Hippocampal formation (tissue), 2 donors: ENCODE measurements around the gene STAP2.
"Not testable (repeated sequence)": the region's sequence is repeated elsewhere in the genome, so short reads cannot be mapped to it uniquely, and the experiment has no call there.

Source experiments
- DNase-seq, 2 donors: peaks; one replicate each; lab custom pipeline; 2025; lab: John Stamatoyannopoulos, UW

Gene STAP2

DNA sequence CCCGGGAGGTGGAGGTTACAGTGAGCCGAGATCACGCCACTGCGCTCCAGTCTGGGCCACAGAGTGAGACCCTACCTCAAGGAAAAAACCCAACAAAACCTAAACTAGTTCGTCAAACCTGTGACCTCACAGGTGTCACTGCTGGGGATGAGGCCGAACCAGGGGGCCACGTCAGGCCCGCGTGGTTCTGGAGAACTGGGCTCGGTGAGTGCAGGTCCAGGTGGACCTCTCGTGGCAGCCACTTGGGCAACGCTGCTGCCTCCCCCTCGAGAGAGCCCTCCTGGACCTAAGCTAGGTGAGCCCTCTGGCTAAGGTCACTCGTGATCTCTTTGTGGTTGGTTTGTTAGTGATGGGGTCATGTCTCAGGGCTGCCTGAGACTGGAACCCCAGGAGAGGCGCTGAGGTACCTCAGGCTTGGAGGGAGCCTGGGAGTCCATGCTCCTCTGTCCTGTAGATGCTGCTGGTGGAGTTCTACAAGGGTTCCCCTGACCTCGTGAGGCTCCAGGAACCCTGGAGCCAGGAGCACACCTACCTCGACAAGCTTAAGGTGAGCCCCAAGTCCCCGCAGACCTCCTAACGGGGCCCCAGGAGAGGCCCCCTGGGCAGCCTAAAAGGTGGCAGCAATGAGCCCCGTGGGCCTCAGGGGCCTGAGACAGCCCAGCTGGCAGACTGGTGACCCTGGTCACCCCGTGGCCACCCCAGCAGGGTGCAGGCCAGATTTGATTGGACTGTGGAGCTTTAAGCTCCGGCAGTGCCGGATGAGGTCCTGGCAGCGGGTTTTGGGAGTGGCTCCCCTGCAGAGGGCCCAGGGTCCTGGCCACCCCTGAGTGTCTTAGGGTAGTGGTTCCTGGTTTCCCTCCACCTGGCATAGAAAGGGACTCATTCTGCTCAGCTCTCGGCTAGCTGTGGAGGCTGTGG, 20.3 kb upstream of the STAP2 start:
- DNase-seq, result no peak

DNA sequence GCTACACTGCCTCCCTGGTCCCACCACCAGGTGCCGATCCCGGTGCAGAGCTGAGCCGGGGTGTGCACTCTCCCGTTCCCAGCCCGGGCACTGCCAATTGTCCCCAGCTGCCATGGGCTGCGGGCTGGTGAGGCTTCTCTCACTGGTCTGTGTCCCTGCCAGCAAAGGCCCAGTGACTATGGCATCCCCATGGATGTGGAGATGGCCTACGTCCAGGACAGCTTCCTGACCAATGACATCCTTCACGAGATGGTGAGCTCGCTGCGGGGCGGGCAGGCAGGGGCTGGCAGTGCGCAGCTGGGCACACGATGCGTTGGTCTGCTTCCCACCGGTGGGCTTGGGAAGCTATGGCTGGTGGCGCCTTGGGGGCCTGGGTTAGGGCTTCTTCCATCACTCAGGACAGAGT, 19.3 kb upstream of the STAP2 start:
- DNase-seq, result no peak

DNA sequence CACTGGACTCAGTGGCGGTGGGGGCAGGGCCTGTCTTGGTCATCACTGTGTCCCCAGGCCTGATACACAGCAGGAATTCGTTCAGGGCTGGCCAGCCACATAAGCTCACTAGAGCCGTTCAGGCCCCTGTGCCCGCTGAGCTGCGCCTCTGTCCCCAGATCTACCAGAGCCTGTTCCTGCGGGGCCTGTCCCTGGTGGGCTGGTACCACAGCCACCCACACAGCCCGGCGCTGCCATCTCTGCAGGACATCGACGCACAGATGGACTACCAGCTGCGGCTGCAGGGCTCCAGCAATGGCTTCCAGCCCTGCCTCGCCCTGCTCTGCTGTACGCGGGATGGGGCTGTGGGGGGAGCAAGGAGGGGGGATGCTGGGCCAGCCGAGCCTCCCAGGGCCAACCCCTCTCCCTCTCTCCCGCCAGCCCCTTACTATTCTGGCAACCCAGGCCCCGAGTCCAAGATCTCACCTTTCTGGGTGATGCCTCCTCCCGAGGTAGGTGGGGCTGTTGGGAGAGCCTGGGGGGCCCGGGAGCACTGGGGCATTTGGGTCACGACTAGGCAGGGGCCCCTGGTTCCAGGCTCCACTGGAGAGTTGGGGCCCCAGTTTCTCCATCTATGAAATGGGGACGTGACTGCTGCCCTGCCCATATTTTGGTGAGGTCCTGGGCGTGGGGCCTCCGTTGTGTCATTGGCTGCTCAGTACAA, 18.6 kb upstream of the STAP2 start:
- no peak for DNase-seq

DNA sequence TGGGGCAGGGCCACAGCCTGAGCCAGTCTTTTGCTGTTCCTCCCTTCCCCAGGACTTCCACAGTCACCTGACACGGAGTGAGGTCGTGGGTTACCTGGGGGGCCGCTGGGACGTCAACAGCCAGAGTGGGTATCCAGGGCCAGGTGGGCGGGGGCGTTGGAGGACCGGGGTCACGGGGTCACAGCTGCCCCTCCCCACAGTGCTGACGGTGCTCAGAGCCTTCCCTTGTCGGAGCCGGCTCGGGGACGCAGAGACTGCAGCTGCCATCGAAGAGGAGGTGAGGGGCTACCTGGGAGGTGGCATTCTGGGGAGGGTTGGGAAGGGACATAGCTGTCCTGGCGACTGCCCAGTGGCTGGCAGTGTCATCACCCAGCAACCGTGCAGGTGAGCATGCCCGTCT, 16.3 kb upstream of the STAP2 start:
- no peak for DNase-seq

DNA sequence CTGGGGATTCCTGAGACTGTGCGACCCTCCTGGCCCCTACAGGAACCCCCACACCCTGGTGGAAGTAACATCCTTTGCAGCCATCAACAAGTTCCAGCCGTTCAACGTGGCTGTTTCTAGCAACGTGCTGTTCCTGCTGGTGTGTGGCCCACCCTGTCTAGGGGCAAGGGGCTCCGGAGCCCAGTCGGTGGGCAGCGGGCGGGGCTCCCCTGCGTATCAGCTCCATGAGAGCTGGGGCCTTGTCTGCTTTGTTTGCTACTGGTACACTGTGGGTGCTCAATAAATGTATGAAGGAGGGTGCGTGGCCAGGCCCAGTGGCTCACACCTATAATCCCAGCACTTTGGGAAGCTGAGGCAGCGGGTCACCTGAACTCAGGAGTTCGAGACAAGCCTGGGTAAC, 15.7 kb upstream of the STAP2 start:
- no peak for DNase-seq

DNA sequence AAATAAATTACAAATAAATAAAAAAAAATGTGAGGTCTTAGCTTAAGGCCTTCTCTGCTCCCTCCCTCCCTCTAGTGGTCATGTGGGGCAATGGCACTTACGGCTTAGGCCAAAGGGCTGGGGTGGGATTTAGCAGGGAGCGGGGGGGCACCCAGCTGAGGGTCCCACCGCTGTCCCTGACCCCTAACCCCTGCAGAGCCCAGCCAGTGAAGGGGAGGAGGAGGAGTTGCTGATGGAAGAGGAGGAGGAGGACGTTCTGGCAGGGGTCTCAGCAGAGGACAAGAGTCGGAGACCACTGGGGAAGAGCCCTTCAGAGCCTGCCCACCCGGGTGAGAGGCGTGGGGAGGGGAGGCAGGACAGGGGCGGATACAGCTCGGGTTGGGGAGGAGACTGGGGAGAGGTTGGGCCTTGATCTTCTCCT, 14.1 kb upstream of the STAP2 start:
- DNase-seq, result no peak

DNA sequence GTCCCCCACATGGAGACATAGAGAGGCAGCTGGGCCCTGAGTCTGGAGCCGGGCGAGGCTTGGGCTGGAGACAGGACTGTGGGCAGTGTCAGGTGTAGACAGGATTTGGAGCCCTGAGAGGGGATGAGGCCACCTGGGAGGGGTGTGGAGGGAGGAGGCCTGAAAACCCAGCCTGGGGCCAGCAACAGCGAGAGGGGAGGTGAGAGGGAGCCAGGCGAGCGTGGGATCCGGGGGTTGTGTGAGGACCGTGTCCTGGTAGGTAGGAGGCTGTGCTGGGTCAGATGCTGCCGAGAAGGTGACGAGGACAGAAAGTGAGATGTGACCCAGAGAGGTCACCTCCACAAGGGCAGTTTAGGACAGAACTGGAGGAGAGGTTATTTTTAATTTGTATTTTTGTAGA, 12.1 kb upstream of the STAP2 start:
- DNase-seq, result no peak

DNA sequence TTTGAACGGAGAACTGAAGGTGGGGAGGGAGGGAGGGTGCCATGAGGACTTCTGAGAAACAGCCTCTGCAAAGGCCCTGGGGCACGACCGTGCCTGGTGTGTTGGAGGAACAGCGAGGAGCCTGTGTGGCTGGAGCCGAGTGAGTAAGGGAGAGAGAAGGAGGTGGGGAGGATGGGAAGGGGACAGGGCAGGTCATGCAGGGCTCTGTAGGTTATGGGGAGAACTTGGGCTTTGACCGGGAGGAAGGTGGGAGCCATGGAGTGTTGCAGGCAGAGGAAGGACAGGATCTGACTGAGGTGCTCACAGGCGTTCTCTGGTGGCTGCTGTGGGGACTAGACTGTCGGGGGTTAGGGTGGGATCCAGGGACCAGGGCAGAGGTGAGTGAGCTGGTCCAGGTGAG, 11.5 kb upstream of the STAP2 start:
- no peak for DNase-seq

DNA sequence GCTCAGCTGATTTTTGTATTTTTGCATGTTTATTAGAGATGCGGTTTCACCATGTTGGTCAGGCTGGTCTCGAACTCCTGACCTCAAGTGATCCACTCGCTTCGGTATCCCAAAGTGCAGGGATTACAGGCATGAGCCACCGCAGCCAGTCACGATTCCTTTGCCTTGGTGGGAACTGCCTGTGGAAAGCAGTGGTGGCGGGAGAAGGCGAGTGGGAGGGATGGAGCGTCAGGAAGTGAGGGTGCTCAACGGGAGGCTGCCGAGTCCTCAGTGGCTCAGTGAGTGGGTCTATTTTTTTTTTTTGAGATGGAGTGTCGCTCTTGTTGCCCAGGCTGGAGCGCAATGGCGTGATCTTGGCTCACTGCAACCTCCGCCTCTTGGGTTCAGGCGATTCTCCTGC, 10.6 kb upstream of the STAP2 start:
- DNase-seq, result not testable (repeated sequence)

DNA sequence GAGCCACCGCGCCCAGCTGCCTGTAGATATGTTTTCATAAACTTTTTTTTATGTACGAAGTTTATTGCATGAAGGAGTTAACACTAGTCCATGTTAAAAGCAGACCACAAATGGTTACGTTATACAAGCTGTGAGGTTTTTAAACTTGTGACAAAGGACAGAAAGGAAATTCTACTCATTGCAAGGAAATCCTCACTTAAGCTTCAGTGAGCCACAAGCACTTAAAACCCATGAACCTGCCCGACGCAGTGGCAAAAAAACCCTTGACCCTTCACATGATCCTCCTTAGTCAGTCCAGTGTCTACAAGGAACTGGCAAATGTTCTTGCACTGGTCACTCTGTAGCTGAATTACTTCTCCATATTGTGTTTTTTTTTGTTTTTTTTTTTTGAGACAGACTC, 8.9 kb upstream of the STAP2 start:
- no peak for DNase-seq

DNA sequence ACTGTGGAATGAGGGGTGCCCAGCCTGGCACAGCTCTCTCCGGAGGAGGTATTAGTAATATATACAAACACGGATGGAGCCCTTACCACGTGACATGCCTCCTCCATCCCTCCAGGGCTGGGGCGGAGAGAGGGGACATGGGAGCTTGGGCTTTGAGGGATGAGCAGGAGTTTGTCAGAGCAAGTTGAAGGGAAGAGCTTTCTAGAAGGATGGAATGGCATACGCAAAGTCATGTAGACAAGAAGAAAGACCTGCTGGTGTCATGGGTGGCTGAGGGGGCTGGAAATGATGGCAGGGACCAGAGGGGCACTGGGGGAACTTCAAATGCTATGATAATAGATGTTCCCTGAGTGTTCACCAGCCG, 7.4 kb upstream of the STAP2 start:
- no peak for DNase-seq

DNA sequence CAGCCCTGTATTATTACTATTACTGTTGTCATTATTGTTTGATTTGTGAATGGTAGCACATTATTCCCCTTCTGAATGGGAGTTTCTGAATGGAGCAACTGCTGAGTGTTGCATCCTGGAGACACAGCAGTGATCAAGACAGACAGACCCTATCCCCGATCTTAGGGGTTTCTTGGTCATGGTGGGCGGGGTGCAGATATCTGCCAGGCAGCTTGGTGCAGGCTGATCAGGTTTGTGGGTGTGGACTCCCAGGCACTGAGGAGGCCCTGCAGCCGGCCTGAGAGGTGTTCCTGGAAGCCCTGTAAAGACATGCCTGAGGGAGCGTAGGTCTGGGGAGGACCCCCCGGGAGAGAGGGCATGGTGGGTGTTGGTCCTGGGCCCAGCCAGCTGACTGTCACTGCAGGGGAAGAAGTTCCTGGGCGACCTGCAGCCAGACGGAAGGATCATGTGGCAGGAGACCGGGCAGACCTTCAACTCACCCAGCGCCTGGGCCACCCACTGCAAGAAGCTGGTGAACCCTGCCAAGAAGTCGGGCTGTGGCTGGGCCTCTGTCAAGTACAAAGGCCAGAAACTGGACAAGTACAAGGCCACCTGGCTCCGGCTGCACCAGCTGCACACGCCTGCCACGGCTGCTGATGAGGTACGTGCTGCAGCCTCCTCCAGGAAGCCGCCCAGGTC, 6.9 kb upstream of the STAP2 start:
- DNase-seq, result no peak

DNA sequence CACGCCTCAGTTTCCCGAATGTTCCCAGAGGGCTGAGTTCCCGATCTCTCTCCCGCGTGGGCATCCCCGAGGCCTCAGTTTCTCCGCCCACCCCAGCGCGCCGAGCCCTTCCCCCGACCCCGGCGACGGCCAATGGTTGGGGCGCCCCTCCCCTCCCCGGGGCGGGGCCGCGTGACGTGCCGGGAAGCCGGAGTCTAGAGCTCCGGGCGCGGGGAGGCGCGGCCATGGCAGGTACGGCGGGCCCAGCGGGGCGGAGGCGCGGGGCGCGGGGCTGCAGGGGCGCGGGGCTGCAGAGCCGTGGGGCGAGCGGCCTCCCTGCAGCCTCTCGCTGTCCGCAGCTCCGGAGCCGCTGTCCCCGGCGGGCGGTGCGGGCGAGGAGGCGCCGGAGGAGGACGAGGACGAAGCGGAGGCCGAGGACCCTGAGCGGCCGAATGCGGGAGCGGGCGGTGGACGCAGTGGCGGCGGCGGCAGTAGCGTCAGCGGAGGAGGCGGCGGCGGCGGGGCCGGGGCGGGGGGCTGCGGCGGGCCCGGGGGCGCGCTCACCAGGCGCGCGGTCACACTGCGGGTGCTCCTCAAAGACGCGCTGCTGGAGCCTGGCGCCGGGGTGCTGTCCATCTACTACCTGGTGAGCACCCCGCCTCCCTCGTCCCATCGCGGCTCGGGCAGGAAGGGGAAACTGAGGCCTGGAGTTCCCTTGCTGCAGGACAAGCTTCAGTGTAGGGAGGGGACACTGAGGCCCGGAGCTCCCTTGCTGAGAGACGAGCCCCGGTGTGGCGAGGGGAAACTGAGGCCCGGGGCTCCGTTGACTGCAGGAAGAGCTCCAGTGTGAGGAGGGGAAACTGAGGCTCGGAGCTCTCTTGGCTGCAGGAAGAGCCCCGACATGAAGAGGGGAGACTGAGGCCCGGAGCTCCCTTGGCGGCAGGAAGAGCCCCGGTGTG, 5.0 kb upstream of the STAP2 start, which contains the start of gene MPND:
Gene MPND, plus strand, starts transcription at position 193 of the 938 bp plus-strand sequence. Its CDS starts 32 bp downstream, at position 225.
- DNase-seq, result peak; percentile 88 to 91

DNA sequence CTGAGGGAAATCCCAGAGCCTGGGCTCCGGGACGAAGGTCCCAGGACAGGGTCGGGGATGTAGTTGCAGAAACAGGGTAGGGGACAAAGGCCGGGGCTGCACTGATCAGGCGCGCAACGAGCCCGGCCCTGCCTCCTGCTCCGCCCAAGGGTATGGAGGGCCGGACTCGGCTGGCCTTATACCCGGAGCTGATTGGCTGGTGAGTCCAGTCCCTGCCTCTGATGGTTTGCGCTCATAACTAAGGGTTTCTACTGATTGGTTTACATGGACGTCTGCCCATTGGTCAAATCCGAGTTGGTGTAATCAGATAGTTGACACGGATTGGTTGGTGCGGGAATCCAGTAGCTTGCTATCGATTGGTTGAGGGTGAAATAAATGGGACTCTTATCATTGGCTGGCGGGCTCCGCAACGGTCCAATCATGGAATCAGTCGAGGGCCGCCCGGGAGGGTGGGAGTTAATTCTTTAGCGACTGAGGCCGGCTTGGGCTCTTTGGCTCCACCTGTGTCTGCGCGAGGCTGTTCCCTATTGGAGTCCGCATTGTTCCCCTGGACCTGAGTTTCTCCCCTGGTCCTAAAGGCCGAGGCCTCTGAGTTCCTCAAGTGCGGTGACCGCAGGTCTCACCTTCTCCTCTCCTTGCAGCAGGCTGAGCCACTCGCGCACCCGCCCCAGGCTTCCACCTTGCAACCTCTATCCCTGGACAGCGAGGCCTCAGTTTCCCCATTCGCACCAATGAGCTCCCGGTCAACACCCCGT, 4.2 kb upstream of the STAP2 start:
- DNase-seq, result peak; percentile 98 to 99

DNA sequence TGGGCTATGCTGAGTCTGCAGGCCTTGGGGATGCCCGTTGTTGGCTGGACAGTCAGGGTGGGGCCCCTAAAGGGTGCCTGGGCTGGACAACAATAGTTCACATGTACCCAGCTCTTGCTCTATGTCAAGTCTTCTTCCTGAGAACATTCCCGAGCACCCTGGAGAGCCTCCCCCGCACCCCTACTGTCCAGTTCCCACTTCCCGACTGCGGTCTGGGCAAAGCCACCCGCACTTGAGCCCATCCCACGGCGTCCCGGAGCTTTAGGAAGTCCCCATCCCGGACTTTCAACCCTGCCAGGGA, 3.6 kb upstream of the STAP2 start:
- DNase-seq, result peak in 1 of 2 donors; percentile 70

DNA sequence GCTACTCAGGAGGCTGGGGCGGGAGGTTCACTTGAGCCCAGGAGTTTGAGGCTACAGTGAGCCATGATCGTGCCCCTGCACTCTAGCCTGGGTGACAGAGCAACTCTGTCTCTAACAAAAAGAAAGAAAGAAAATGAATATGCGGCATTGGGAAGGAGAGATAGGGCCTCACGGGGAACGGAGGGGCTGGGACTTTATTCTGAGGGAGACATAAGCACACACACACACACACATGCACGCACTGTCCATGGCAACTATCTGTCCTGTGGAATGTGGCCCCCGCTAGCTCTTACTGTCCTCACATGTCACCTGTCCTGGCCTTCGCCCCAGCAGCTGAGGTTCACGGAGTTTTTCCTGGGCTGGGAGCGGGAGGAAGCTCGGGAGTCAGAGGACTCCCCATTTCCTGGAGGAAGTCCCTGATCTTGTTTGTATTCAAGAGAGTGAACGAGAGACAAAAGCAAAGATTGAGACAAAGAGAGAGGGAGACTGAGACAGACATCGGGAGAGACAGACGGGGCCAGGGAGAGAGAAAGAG, 654 bp downstream of the STAP2 start:
- DNase-seq, result no peak

DNA sequence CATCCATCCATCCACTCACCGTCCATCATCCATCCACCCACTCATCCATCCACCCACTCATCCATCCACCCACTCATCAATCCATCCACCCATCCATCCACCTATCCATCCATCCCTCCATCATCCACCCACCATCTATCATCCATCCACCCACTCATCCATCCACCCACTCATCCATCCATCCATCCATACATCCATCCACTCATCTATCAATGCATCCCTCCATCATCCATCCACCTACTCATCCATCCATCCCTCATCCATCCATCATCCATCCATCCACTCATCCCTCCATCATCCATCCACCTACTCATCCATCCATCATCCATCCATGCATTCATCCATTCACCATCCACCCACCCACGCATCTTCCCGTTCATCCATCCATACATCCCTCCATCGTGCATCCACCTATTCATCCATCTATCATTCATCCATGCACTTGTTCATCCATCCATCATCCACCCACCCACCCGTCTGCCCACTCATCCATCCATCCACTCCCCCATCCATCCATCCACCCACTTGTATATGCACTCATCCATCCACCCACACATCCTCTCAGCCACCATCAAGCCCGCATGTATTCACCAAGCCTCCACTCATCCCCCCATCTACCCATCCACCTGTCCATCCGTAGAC, 3.6 kb downstream of the STAP2 start:
- DNase-seq, result no peak

DNA sequence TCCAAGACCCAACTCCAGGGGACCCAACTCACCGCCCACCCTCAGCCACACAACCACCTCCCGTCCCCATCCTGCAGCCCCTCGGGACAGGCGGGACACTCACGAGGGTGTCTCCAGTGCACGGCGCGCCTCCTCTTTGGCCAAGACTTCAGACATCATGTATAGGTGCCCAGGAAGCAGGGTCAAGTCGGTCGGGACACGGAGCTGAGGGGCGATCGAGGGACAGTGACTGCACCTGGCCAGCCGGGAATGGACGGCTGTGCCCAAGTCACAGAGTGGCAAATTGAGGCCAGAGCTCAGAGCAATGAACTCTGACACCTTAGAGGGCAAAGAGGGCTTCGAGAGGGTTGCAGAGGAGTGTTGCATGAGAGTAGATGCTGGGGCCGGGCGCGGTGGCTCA, 8.8 kb downstream of the STAP2 start:
- no peak for DNase-seq

DNA sequence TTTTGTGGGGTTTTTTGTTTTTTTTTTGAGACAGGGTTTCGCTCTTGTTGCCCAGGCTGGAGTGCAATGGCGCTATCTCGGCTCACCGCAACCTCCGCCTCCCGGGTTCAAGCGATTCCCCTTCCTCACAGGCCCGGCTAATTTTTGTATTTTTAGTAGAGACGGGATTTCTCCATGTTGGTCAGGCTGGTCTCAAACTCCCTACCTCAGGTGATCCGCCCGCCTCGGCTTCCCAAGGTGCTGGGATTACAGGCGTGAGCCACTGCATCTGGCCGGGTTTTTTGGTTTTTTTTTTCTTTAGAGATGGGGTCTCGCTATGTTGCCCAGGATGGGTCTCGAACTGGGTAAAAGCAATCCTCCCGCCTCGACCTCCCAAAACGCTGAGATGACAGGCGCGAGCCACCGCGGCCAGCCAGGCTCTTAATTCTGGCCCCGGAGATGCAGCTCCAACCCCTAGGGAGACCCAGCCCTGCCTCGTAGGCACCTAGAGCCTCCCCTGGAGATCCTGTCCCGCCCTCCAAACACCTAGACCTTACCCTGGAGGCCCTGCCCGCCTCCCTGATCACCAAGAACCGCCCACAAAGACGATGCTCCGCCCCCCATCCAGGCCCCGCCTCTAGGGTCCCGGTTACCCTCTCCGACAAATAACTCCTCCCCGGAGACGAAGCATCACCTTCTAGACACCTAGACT, 9.5 kb downstream of the STAP2 start:
- not testable (repeated sequence) for DNase-seq
